GM12864 (cell line): Measurements from ENCODE around the gene ANKLE1.

ENCODE experiments used
- DNase-seq: peaks from one replicate; pipeline ENCODE4 v3.0.0-alpha.2; 2011; ENCODE audit warnings: low read depth
- H3K4me3 ChIP-seq: 2 replicates; pipeline ENCODE4 v1.5.1; 2011; ENCODE audit warnings: mild to moderate bottlenecking, low read depth, low read length, control low read depth
- TF ChIP-seq, protein P1 (sequence below): IDR thresholded peaks from 2 replicates; pipeline ENCODE4 v1.5.1; 2011; ENCODE audit warnings: low read depth, mild to moderate bottlenecking, moderate library complexity, low read length, control low read depth, inconsistent platforms; ENCODE audit errors: missing control alignments

Gene ANKLE1

DNA sequence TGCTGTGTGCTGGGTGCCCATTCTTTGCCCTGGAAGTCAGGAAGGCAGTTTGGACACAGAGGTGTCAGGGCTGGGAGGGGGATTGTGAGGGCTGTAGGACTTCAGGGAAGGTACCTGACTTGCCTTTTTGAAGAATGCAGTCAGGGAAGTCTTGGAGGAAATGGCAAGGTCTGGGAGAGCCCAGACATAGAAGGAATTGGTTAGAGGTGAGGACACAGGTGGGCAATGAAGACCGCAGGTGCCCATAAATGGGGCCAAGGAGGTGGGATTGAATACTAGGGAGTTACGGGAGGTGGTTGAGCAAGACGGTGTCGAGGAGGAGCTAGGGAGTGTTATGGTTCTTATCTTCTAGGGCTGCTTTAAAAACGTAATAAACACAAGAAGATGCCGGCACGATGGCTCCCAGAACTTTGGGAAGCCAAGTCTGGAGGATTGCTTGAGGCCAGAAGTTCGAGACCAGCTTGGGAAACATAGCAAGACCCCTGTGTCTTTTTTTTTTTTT is 26.2 kb downstream of the ANKLE1 start:
- H3K4me3 ChIP-seq: no peak overlapping the region
- TF ChIP-seq, protein P1, sequence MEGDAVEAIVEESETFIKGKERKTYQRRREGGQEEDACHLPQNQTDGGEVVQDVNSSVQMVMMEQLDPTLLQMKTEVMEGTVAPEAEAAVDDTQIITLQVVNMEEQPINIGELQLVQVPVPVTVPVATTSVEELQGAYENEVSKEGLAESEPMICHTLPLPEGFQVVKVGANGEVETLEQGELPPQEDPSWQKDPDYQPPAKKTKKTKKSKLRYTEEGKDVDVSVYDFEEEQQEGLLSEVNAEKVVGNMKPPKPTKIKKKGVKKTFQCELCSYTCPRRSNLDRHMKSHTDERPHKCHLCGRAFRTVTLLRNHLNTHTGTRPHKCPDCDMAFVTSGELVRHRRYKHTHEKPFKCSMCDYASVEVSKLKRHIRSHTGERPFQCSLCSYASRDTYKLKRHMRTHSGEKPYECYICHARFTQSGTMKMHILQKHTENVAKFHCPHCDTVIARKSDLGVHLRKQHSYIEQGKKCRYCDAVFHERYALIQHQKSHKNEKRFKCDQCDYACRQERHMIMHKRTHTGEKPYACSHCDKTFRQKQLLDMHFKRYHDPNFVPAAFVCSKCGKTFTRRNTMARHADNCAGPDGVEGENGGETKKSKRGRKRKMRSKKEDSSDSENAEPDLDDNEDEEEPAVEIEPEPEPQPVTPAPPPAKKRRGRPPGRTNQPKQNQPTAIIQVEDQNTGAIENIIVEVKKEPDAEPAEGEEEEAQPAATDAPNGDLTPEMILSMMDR: no peak
- DNase-seq: no peak

DNA sequence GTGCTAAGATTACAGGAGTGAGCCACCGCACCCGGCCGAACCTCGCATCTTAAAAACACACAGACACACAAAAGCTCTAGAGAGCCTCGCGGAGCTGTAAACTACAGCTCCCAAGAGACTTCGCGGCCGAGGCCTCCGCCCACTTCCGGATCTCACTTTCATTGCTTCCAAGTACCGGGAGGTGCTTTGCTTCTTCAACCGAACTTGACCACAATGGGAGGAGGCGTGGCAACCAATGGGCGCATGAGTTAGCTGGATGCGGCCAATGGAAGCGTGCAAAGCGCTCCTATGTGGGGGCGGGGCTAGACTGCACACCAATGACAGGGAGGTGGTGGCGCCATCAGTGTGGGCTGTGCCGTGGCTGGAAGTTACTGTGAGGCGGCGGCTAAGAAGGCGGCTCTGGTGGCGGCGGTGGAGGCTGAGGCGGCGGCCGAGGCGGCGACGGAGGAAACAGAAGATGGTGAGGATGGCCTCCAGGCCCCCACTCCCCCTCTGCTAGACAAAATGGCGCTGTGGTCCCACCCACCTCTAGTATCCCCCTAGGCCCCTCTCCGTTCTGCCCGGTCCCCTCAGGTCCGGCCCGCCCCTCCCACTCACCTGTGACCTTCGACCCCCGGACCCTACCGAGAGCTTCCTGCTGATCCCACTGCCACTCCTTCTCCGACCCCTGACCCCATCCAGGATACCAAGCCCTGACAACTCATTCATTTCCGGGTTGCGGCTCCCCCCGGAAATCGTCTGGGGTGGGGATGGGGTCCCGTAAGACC is 27.7 kb downstream of the ANKLE1 start, which contains the start of gene DDA1:
TSS of gene DDA1 (plus strand) at position 366 of the 767 bp plus-strand sequence. CDS start at position 458, 92 bp downstream.
- DNase-seq: peak; percentile 100
- TF ChIP-seq, protein P1: no peak
- peak within 1 kb of the TSS; percentile 75 for H3K4me3 ChIP-seq

DNA sequence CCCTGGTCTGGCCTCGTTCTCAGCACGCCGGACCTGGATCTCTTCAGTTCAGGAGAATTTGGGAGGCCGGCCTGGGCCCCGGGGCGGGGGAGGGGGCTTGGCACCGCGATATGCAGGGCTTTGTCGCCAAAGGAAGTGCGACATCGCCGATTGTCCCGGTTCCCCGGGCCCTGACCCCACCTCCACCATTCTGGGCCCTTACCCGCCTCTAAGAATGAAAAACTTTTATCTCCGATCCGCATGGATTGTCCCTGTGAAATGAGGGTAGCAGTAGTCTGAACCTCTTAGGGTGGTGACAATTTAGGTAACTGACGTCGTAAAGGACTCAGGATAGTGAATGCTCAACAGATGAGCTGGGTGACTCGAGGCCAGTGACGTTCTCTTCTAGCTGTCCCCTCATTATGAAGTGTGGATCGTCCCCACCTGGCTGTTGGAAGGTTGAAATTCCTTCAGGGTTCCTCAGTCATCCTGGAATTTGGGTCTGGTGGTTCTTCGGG is 28.3 kb downstream of the ANKLE1 start:
- no peak for DNase-seq
- TF ChIP-seq, protein P1: no peak

DNA sequence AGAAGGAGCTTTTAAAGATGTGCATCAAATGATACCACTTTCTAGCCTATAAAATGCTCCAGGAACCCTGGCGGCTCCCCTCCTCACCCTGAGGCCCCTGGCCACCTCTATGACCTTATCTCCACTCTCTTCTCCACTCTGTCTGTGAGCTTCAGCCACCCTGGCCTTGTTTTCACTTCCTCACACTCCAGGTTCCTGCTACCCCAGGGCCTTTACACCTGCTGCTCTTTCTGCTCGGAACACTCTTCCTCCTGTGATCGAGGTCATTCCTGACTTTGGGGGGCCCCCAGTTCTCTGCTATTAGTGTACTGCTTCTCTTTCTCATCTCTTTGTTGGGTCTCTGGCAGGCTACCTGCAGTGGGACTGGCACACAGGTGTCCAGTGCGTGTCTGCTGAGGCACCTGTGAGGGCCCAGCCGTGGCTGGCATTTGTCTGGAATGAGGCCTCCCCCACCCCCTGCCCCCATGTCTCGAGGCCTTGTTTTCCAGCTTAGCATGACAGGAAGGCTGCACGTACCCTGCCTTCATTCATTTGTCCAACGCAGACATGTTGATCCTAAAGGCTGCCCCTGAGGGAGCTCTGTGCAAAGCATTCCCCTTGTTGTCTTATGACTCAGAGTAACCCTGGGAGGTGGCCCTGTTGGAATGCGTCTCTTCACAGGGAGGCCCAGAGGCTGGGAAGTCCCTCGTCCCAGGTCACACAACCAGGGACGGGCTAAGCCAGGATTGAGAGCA is 29.9 kb downstream of the ANKLE1 start:
- DNase-seq: no peak
- TF ChIP-seq, protein P1: no peak
- H3K4me3 ChIP-seq: no peak overlapping the region

More for the DNA sequence above, 28.3 kb downstream of the ANKLE1 start:
- peak overlapping the region; percentile 75 for H3K4me3 ChIP-seq

DNA sequence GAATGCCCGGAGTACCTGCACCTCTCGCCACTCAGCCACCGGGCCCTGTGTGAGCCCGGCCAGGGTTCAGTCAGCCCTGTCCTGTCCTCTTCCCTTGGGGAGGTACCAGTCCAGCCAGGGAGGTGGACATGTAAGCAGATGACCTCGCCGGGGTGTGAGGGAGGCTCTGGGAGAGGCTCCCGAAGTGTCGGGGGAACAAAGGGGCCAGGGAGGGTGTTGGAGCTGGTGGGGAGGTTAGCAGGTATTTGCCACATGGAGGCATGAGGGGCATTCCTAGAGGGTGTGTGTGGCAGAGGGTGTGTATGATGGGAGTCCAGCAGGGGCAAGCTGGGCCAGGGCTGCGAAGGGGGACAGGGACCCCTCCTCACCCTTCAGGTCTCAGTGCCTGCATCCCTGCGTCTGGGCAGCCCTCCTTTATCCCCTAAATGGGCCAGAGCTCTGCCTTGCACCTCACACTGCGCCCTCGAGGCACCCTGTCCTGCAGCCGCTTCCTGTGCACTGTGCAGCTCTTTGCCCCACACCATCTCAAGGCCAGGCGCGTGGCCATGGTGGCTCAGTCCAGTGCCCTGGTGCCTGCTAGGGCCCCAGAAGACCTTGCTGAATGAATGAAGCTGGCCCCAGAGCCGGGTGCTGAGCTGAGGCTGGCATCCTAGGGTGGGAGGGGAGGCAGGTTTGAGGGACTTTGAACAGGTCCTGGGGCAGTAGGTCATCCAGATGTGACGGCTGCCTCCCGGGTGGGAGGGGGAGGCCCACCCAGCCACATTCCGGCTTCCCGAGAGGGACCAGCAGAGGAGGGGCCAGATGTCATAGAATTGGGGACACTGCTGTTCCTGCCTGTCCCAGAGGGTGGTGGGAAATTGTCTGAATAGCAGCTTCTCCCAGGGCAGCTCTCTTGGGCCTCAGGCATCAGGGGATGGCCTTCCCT is 30.8 kb downstream of the ANKLE1 start:
- TF ChIP-seq, protein P1: no peak
- H3K4me3 ChIP-seq: no peak overlapping the region
- DNase-seq: no peak

DNA sequence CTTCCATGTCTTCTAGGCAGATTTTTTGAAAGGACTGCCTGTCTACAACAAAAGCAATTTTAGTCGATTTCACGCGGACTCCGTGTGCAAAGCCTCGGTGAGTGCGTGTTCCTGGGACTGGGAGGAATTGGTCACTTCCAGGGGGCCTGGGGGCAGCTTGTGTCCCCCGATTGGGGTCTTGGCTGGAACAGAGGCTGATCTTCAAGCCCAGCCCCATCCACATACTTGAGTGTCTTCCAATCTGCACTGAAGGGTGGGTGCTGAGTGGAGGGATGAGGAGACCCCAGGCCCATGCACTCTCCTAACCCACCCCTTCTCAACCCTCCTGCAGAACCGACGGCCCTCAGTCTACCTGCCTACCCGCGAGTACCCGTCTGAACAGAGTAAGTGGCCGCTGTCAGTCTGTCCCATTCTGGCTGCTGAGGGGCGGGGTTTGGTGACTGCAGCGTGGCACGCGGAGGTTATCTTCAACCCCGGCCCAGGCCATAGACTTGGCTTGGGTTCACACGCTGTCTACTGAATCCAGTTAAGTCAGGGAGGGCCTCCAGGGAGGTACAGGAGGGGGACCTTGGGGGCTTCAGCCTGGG is 32.4 kb downstream of the ANKLE1 start:
- TF ChIP-seq, protein P1: no peak
- H3K4me3 ChIP-seq: no peak overlapping the region
- no peak for DNase-seq
